ENCODE measurements around the gene IFNGR2. TPM values are rescaled to one million over a fixed set of nuclear protein-coding genes. Genes with fewer than 3 reads are reported as not detected.
A peak's percentile ranks its signal among the peaks of the same experiment; 100 is the strongest.
"Not testable (repeated sequence)": the region's sequence is repeated elsewhere in the genome, so short reads cannot be mapped to it uniquely, and the experiment has no call there.

Gene IFNGR2
- total and polyA plus RNA-seq, 2 donors (not counting 3 experiments of a cell fraction or from before 2014, with no cell fraction given) = 44.2 to 46.1 TPM

DNA sequence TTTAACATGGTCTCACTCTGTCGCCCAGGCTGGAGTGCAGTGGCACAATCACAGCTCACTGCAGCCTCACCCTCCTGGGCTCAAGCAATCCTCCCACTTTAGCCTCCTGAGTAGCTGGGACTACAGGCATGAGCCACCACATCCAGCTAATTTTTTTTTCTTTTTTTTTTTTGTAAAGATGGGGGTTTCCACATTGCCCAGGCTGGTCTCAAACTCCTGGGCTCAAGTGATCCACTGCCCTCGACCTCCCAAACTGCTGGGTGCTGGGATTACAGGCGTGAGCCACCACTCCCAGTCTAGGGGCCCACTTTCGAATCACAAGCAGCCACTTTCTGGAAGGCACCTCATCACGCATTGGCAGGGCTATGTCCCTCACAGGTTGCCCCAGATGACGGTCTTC, 21.8 kb upstream of the IFNGR2 start:
- H3K4me3 ChIP-seq (replicated peaks in 1 of 3; ENCODE audit: insufficient read depth in 1 of 3, low read depth in 1 of 3, low read length in 3 of 3); dilution Hi-C loops (cut with MboI; ENCODE audit: extremely low pct_ligation_motif_present, low sequenced_read_pairs); H3K9ac ChIP-seq (replicated peaks; ENCODE audit: extremely low read depth, insufficient read depth, low read length); H2AFZ ChIP-seq (ENCODE audit: low read depth, low read length); FAIRE-seq; H3K36me3 ChIP-seq (ENCODE audit: control insufficient read depth in 2 of 2, extremely low read depth in 1 of 2, insufficient read depth in 2 of 2, low read length in 2 of 2); H3K27me3 ChIP-seq (ENCODE audit: control insufficient read depth in 2 of 2, insufficient read depth in 2 of 2, low read length in 2 of 2); BruUV-seq (replicated peaks); H3K9me1 ChIP-seq (replicated peaks; ENCODE audit: control insufficient read depth, extremely low read depth, insufficient read depth, low read length); H4K20me1 ChIP-seq (replicated peaks; ENCODE audit: control insufficient read depth, extremely low read depth, insufficient read depth, low read length); H3K9me3 ChIP-seq (replicated peaks; ENCODE audit: control insufficient read depth, insufficient read depth, low read length); H3K79me2 ChIP-seq (ENCODE audit: control insufficient read depth, insufficient read depth, low read length); DNase-seq (ENCODE audit: low read depth, low spot score); POLR2A ChIA-PET; H3K4me2 ChIP-seq (ENCODE audit: insufficient read depth, low read length): not testable (repeated sequence)
- intact Hi-C loops (cut with micrococcal nuclease) = loop anchor here (2.0 kb wide), 1 partner anchor 53 kb away; no protein-coding TSS in a partner anchor
- peaks cover 34% of the 10 kb centered on the region for H3K4me1 ChIP-seq (ENCODE audit: control insufficient read depth, extremely low read depth, insufficient read depth, low read length)
- CTCF ChIA-PET = interaction anchor here (1.1 to 2.3 kb wide), 4 partner anchors 17 to 182 kb away, joined by 3 to 21 read pairs (median 5); no protein-coding TSS in a partner anchor
- H3K27ac ChIP-seq (ENCODE audit: insufficient read depth, low read depth, low read length) = peak overlapping the region; percentile 93

- Histone ChIP-seq H2AFZ (ENCODE audit: low read depth, low read length) (peak overlapping the region; percentile 18), H3K9ac (replicated peaks; ENCODE audit: extremely low read depth, insufficient read depth, low read length) (no peak overlapping the region), H3K9me3 (replicated peaks; ENCODE audit: control insufficient read depth, insufficient read depth, low read length) (no peaks in the 10 kb centered on the region), H3K27me3 (ENCODE audit: control insufficient read depth in 2 of 2, insufficient read depth in 2 of 2, low read length in 2 of 2) (no peaks in the 10 kb centered on the region), H3K4me2 (ENCODE audit: insufficient read depth, low read length) (peak overlapping the region; percentile 4), H3K9me1 (replicated peaks; ENCODE audit: control insufficient read depth, extremely low read depth, insufficient read depth, low read length) (no peaks in the 10 kb centered on the region), H3K4me1 (ENCODE audit: control insufficient read depth, extremely low read depth, insufficient read depth, low read length) (peaks cover 34% of the 10 kb centered on the region), H3K36me3 (ENCODE audit: control insufficient read depth in 2 of 2, extremely low read depth in 1 of 2, insufficient read depth in 2 of 2, low read length in 2 of 2) (no peaks in the 10 kb centered on the region), H3K27ac (ENCODE audit: insufficient read depth, low read depth, low read length) (peak overlapping the region; percentile 49), H3K4me3 (replicated peaks in 1 of 3; ENCODE audit: insufficient read depth in 1 of 3, low read depth in 1 of 3, low read length in 3 of 3) (no peak overlapping the region), H4K20me1 (replicated peaks; ENCODE audit: control insufficient read depth, extremely low read depth, insufficient read depth, low read length) (no peaks in the 10 kb centered on the region), H3K79me2 (ENCODE audit: control insufficient read depth, insufficient read depth, low read length) (no peaks in the 10 kb centered on the region)
- TF ChIP-seq MAX (IDR thresholded peaks at IDR 0.05; ENCODE audit: insufficient read depth, insufficient read length) (peak; percentile 63), POLR2A (IDR thresholded peaks at IDR 0.05; ENCODE audit: low read depth, low read length) (peak; percentile 64), JUN (IDR thresholded peaks at IDR 0.05; ENCODE audit: borderline replicate concordance, insufficient read depth, insufficient read length, low read depth) (peak; percentile 29), FOS (IDR thresholded peaks at IDR 0.05; ENCODE audit: borderline replicate concordance, insufficient read depth, low read length) (peak; percentile 73), POLR2AphosphoS5 (IDR thresholded peaks at IDR 0.05; ENCODE audit: insufficient read depth, low read depth, low read length) (peak; percentile 83), EZH2 (IDR thresholded peaks at IDR 0.05; ENCODE audit: borderline replicate concordance, low read depth, low read length, severe bottlenecking) (no peak)
- TF ChIP-seq, protein P1, sequence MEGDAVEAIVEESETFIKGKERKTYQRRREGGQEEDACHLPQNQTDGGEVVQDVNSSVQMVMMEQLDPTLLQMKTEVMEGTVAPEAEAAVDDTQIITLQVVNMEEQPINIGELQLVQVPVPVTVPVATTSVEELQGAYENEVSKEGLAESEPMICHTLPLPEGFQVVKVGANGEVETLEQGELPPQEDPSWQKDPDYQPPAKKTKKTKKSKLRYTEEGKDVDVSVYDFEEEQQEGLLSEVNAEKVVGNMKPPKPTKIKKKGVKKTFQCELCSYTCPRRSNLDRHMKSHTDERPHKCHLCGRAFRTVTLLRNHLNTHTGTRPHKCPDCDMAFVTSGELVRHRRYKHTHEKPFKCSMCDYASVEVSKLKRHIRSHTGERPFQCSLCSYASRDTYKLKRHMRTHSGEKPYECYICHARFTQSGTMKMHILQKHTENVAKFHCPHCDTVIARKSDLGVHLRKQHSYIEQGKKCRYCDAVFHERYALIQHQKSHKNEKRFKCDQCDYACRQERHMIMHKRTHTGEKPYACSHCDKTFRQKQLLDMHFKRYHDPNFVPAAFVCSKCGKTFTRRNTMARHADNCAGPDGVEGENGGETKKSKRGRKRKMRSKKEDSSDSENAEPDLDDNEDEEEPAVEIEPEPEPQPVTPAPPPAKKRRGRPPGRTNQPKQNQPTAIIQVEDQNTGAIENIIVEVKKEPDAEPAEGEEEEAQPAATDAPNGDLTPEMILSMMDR (IDR thresholded peaks at IDR 0.05; ENCODE audit: extremely low read depth in 1 of 2, insufficient read depth in 1 of 2, low read depth in 1 of 2, low read length in 2 of 2) = no peak
- FAIRE-seq (peak; percentile 93), DNase-seq (ENCODE audit: low read depth, low spot score) (peak; percentile 87)
- intact Hi-C loops (cut with micrococcal nuclease) (no loop called here), dilution Hi-C loops (cut with MboI; ENCODE audit: extremely low pct_ligation_motif_present, low sequenced_read_pairs) (no loop called here)
- POLR2A ChIA-PET = no interaction called here
- CTCF ChIA-PET = interaction anchor here (0.9 kb wide), 1 partner anchor 24 kb away, joined by 4 read pairs; no protein-coding TSS in a partner anchor
- BruUV-seq (replicated peaks) = no TSS peak
Observed at GRCh38 chr21:33383056-33383888, 19.9 kb upstream of the IFNGR2 start.

All from endothelial cell of umbilical vein (primary cell).